Hippocampal formation (tissue), 2 donors: ENCODE results near the gene FAM180B.
"Not testable (repeated sequence)": the region's sequence is repeated elsewhere in the genome, so short reads cannot be mapped to it uniquely, and the experiment has no call there.

ENCODE experiments used
- DNase-seq, 2 donors: peaks; one replicate each; lab custom pipeline; 2025; lab: John Stamatoyannopoulos, UW

The FAM180B gene

GRCh38 chr11:47595029-47595428 lies 8.6 kb downstream of the FAM180B start:
- no peak for DNase-seq

DNA sequence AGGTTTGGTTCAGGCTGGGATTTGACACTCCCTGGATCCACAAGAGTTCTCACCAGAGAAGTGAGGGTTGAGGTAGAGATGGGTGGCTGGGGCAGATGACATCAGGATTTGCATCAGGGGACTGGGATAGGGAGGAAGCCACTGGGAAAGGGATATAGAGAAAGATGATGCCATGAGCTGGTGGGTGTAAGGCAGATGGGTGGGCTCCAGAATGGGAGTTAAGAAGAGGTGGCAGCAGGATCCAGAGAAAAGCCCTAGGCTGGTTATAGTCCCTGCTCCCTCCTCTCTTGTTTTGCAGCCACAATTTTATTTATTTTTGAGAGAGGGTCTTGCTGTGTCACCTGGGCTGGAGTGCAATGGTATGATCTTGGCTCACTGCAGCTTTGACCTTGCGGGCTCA lies 9.5 kb downstream of the FAM180B start:
- DNase-seq = no peak

DNA sequence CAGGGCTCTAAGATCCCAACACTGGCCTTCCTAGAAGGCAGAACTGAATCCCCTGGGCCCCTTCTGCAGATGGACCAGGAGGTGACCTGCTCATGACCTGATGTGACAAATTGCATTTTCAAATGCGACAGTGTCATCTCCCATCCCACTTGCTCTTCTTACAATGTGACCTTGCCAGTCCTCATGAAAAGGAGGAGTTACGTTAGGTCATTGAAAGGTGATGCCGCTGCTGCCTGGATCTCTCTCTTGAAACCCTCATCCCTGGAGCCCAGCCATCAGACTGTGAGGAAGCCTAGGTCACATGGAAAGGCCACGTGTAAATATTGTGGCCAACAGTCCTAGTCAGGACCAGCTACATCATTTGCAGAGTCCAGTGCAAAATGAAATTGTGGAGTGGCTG lies 13.4 kb downstream of the FAM180B start:
- DNase-seq = no peak

DNA sequence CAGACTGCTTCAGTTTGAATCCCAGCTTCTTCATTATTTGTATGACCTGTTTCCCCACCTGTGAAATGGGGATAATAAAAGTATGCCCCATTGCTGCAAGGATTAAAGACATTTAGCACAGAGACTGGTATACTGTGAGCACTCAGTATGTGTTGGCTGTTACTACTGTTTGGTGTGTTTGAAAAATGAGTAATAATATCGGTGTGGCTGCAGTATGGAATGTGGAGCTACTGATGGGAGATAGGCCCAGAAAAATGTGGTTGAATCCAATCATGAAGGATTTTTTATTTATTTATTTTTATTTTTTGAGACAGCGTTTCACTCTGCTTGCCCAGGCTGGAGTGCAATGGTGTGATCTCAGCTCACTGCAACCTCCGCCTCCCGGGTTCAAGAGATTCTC lies 16.8 kb downstream of the FAM180B start:
- DNase-seq = no peak

GRCh38 chr11:47605921-47606320 lies 19.4 kb downstream of the FAM180B start:
- no peak for DNase-seq

DNA sequence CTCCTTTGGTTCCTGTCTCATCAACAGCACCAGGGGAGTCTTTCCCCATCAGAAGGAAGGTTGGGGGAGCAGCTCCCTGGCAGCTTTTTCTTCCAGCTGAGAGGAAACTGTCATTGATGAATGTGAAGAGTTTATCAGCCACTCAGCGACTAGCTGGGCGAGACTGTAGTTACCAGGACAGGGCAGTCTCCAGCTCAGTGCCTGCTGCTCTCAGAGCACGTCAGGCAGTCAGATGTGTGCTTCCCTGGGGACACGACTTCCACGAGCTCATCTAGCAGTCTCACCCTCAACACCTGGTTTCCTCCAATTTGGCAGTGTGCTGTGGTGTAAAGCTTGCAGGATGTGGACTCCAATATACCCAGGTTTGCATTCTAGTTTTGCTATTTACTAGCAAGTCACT lies 20.3 kb downstream of the FAM180B start:
- no peak for DNase-seq

- peak in 1 of 2 donors; percentile 49 for DNase-seq
Observed at GRCh38 chr11:47607380-47607779, 20.9 kb downstream of the FAM180B start.

GRCh38 chr11:47609675-47610074 lies 23.2 kb downstream of the FAM180B start:
- DNase-seq = no peak

DNA sequence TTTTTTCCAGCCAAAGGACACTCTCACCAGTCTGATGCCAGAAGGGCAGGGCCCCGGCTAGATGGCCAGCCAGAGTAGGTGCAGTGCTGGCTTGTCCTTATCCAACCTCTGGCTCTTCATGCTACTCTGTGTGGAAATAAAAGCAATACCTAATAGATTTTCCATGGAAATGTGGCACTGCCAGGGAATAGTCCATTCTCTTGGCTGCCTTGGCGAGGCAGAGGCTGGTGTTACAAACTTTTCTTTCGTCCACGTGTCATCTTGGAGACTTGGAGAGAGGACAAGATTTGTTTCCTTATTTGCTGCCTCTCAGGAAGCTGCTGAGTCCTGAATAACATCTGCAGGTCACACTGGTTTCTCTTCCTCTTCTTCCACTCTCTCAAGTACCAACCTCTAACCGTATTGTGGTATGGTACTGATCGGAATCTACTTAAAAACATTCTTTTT lies 24.9 kb downstream of the FAM180B start:
- no peak for DNase-seq

GRCh38 chr11:47615249-47615648 lies 28.8 kb downstream of the FAM180B start:
- no peak for DNase-seq

DNA sequence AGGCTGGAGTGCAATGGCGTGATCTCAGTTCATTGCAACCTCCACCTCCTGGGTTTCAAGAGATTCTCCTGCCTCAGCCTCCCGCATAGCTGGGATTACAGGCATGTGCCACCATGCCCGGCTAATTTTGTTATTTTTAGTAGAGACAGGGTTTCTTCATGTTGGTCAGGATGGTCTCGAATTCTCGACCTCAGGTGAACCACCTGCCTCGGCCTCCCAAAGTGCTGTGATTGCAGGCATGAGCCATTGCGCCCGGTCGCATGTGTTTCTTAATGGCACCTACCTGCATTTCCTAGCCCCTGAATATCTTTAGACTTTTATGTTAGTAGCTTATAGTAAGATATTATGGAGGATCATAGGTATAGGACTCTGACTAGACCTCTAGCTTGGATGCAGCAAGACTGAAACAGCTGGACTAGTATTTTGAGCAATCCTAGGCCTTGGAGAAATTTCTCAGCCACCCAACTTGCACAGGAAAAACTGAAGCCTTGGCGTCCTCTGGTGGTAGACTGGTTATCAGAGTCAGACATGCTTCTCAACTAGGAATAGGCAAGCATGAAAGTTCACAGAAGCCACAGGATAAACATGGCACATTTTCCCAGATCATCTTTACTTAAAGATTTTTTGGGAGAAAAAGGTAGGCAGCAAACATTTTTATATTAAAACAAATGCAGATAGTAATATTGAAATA lies 30.4 kb downstream of the FAM180B start:
- peak; percentile 33 to 69 for DNase-seq

- DNase-seq = no peak
Observed at GRCh38 chr11:47617417-47617809, 30.9 kb downstream of the FAM180B start.

- DNase-seq = no peak
Observed at GRCh38 chr11:47620836-47621378, 34.4 kb downstream of the FAM180B start.

GRCh38 chr11:47626234-47626633 lies 39.8 kb downstream of the FAM180B start:
- no peak for DNase-seq

DNA sequence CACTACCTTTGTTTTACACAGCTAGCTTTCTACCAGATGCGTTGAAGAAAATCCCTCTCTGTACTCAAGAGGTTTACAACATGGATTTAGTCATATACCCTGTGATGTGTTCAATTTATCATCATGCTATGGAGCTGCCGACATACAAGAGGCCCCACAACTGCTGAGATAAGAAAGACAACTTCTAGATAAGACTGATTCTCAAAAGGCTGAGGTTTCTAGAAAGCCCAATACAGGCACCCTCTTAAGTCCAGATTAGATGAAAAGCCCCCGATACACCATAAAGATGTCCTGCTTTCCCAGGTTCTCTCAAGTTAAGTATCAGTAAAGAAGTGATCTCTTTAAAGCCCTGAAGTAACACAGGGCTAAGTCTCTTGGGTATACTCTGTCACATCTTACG lies 41.5 kb downstream of the FAM180B start:
- DNase-seq = no peak

DNA sequence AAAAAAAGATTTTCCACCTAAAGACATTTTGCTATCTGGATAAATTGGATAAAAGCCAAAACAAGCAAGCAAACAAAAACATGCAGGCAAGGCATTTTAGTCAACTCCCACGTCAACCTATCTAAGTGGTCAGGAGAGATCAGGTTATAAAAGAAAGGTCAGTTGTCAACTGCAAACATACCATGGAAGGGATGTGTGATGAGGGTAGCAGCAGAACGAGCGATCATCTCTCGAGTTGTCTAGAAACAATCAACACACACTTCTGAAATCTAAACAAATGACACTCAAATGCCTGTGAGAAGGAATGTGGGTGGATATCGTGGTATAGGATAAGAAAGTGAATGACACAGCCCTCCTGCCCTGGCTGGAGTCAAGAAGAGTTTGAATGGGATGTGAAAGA lies 45.0 kb downstream of the FAM180B start:
- DNase-seq = no peak

- not testable (repeated sequence) for DNase-seq
Observed at GRCh38 chr11:47636331-47636730, 49.9 kb downstream of the FAM180B start.
